Bone marrow (tissue), 2 donors: ENCODE measurements around the gene RETNLB.
A peak's percentile ranks its signal among the peaks of the same experiment; 100 is the strongest.

ENCODE experiments used
- DNase-seq, 2 donors: peaks; one replicate each; lab custom pipeline; 2025; lab: John Stamatoyannopoulos, UW

RETNLB gene

GRCh38 chr3:108757404-108757982 is at the start of gene RETNLB:
RETNLB (minus strand) TSS chr3:108757410; CDS start chr3:108757185, 225 bp downstream.
- DNase-seq = no peak

GRCh38 chr3:108806316-108806715 is 49.1 kb upstream of the RETNLB start:
- peak in 1 of 2 donors; percentile 48 for DNase-seq

DNA sequence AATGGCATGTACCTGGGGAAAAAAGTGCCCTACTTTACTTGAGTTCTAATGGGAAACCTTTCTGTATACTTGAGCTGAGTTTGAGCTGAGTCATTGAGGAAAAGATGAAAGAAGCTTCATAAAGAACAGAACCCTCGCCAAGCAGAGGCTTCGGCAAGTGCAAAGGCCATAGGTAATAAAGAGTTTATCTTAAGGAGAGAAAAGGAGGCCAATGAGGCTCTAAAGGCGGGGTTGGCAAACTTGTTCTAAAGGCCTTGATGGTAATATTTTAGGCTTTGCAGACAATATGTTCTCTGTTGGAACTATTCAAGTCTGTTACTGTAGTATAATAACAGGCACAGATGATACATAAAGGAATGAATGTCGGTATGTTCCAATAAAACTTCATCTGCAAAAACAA is 47.8 kb upstream of the RETNLB start:
- no peak for DNase-seq

DNA sequence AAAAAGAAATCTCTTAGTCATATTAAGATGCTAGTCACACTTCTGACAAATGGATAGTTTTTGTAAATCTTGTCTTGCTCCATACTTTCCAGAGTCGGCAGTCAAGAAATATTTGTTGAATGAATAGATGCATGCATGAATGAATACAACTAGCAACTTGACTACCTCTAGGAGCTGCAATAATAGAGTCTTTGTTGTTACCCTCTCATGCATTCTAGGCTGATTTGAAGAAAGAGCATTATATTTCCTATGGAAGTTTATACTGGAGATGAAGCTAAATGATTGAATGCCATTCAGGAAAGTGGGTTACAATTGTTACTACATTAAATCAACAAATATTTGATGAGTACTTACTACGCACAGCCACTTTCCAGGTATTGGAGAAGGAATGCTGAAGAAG is 47.2 kb upstream of the RETNLB start:
- no peak for DNase-seq

GRCh38 chr3:108791473-108791872 is 34.3 kb upstream of the RETNLB start:
- no peak for DNase-seq

GRCh38 chr3:108780235-108780634 is 23.0 kb upstream of the RETNLB start:
- DNase-seq = no peak

- DNase-seq = no peak
Measured at GRCh38 chr3:108779496-108779895, 22.3 kb upstream of the RETNLB start.

DNA sequence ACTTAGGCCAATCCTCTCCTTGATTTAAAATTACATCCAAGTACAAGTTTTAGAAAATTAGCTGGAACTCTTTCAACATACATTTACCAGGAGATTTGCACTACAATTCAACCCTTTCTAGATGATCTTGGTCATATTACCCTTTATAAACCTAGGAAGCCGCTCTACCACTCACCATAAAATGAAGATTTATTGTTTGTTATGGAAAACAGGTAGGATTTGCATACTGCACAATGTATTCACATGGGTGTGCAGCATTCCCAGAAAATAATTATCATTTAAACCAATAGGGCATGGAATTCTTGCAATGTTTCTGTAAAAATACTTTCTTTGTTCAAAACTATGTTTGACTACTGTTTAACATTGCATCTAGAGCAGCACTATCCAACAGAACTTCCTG is 18.4 kb upstream of the RETNLB start:
- no peak for DNase-seq

- no peak for DNase-seq
Measured at GRCh38 chr3:108767253-108767652, 10.0 kb upstream of the RETNLB start.

DNA sequence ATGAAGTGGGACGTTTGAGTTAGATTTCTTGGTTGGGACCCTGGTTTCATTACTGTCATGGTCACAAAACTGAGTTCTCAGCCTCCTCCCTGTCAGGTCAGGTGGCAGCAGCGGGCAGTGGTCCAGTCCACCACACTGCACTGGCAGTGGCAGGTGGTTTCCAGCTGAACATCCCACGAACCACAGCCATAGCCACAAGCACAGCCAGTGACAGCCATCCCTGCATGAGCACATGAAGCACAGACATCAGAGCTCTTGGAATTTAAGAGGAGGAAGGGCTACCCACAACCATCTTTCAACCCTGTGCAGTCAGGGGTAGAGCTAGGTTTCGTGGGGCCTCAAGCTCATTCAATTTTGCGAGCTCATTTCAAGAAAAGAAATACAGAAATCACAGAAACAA is 1.5 kb downstream of the RETNLB start:
- DNase-seq = no peak

- no peak for DNase-seq
Measured at GRCh38 chr3:108744762-108745161, 12.4 kb downstream of the RETNLB start.

GRCh38 chr3:108742929-108743328 is 14.3 kb downstream of the RETNLB start:
- DNase-seq = no peak

DNA sequence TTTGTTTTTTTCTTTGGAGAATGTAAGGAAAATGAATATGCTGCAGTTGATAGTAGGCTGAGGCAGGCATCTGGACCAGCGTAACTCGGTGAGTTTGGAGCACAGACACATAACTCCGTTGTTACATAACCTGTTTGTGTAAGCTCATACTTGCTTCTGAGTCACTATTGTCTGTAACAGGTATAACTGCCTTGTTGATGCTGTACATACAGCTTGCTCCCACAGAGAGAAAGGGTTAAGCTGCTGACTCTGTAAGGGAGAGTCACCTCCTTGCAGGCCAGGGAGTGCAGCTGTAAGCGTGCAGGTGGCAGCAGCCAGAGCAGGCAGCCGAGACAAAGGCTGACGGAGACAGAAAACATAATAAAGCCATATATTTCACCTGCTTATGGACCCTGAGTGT is 20.4 kb downstream of the RETNLB start:
- no peak for DNase-seq

DNA sequence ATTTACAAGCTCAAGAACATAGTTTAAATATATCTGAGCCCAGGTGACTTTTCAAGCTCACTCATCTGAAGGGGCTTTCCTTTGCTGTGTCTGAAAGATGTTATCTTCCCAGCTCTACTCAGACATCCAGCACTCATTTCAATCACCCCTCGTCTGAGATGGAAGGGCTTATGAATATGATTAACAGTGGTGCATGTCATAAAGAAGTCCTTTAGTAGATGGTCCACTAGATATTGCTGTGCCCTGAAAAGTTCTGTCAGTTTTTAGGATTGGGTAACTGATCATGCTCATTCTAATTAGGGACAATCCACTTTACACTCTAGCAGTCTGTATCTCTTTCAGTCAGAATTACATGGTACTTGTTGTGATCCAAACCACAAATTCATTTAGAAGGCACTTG is 28.3 kb downstream of the RETNLB start:
- DNase-seq = no peak

DNA sequence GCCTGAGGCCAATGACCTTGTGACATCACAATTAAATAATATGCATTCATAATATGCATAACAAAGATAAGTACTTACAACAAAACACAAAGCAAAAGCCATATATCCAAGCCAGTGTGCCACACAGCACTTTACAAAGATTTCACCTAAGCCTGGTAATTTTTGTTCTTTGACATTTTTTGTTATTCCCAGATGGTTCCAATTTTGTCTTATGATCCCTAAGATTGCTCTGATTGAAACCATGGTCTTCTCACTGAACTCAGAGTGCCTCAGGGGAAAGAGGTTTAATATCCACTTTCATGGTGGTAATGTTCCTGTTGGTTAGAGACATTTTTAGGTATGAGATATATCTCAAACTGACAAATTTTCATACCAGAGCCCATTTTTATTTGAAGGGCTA is 29.1 kb downstream of the RETNLB start:
- DNase-seq = no peak

DNA sequence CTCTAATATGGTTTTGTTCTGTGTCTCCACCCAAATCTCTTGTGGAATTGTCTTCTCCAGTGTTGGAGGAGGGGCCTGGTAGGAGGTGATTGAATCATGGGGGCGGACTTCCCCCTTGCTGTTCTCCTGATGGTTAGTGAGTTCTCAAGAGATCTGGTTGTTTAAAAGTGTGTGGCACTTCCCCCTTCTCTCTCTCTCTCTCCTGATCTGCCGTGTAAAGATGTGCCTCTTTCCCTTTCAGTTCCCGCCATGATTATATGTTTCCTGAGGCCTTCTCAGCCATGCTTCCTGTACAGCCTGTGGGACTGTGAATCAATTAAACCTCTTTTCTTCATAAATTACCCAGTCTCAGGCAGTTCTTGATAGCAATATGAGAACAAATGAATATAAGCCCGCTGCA is 33.1 kb downstream of the RETNLB start:
- DNase-seq = no peak

DNA sequence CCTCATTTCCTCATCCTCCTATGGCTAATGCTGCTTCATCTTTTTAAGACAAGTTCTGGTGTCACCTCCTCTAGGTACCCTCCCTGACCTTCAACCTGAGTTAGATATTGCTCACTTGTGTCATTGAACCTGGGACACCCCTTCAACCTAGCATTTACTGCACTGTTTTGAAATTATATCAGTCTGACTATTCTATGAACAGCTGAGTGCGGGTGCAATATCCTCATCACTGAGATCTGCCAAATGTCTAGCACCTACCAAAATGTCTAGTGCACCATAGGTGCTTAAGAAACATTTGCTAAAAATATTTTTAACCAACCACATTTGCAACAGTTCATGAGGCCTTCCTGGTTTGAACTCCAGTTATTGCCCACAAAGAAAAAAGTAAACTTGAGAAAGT is 34.5 kb downstream of the RETNLB start:
- no peak for DNase-seq

- DNase-seq = no peak
Measured at GRCh38 chr3:108719178-108719806, 37.9 kb downstream of the RETNLB start.

GRCh38 chr3:108718454-108718853 is 38.8 kb downstream of the RETNLB start:
- no peak for DNase-seq

GRCh38 chr3:108713816-108714215 is 43.4 kb downstream of the RETNLB start:
- DNase-seq = no peak

DNA sequence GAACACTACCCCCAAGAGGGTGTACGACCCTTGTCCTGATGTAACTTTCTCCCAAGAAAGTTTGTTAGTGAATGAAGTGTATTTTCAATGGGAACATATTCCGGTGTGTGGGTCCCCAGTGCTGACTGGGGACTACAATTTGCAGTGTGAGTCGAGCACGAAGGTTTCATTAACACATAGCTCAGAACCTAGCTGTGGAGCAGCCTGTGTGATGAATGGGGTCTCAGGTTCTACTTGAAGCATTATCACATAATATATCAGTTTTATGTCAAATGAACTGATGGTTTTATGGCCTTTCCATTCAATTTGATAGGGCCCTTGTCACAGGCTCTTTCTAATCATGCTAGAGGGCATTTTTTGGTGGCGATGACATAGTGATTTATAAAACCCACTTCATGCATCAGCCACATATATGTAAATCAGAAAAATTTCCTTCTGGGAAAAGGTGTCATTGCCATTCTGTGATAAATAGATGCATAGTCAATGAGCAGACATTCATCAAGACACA is 44.1 kb downstream of the RETNLB start:
- DNase-seq = no peak
